CD4-positive, alpha-beta T cell treated with Interleukin-12 subunit alpha and Interleukin-12 subunit beta, for 1 hour (primary cell): ENCODE results near the gene GPR158.

ENCODE experiments used
- DNase-seq: peaks from one replicate; pipeline ENCODE4 v3.0.0-alpha.2; 2020

Gene GPR158

GRCh38 chr10:25615926-25616325 lies 441.1 kb downstream of the GPR158 start:
- no peak for DNase-seq

- no peak for DNase-seq
Observed at GRCh38 chr10:25616903-25617592, 442.2 kb downstream of the GPR158 start.

- no peak for DNase-seq
Observed at GRCh38 chr10:25627606-25628005, 452.8 kb downstream of the GPR158 start.

GRCh38 chr10:25629333-25629732 lies 454.5 kb downstream of the GPR158 start:
- no peak for DNase-seq

- no peak for DNase-seq
Observed at GRCh38 chr10:25631471-25631870, 456.7 kb downstream of the GPR158 start.

- DNase-seq = no peak
Observed at GRCh38 chr10:25632802-25633201, 458.0 kb downstream of the GPR158 start.

GRCh38 chr10:25633542-25633941 lies 458.7 kb downstream of the GPR158 start:
- DNase-seq = no peak

- no peak for DNase-seq
Observed at GRCh38 chr10:25639646-25640045, 464.8 kb downstream of the GPR158 start.

- no peak for DNase-seq
Observed at GRCh38 chr10:25641595-25641994, 466.8 kb downstream of the GPR158 start.

- DNase-seq = no peak
Observed at GRCh38 chr10:25642721-25643120, 467.9 kb downstream of the GPR158 start.

GRCh38 chr10:25646371-25646770 lies 471.6 kb downstream of the GPR158 start:
- no peak for DNase-seq

- DNase-seq = no peak
Observed at GRCh38 chr10:25651534-25651933, 476.7 kb downstream of the GPR158 start.
